Measurements from ENCODE around the gene BTK.

Gene BTK

GRCh38 chrX:101398694-101399093 lies 12.7 kb upstream of the BTK start:
- H3K9me3 ChIP-seq (ENCODE audit: insufficient read depth, low read length) = no peaks in the 10 kb centered on the region
- 0 out of 2 replicates have a peak, but pooled peaks cover under 1% of the 10 kb centered on the region for H3K36me3 ChIP-seq (ENCODE audit: low read length)
- no peak overlapping the region for H3K4me2 ChIP-seq (ENCODE audit: low read depth, low read length, poor library complexity, severe bottlenecking)
- no peaks in the 10 kb centered on the region for H4K20me1 ChIP-seq (ENCODE audit: low read depth, low read length)
- no peak overlapping the region for H3K9ac ChIP-seq (ENCODE audit: low read length)
- H3K4me3 ChIP-seq (ENCODE audit: insufficient read depth, low read length, poor library complexity, severe bottlenecking) = no peak overlapping the region
- no peak overlapping the region for H2AFZ ChIP-seq (ENCODE audit: low read depth, low read length, severe bottlenecking)
- TF ChIP-seq CTCF (IDR thresholded peaks at IDR 0.05; ENCODE audit: insufficient read depth, low read length, poor library complexity, severe bottlenecking) = no peak
- TF ChIP-seq EZH2phosphoT487 (conservative IDR thresholded peaks at IDR 0.05; ENCODE audit: low read length) = no peak
- peaks cover 3% of the 10 kb centered on the region; the same call in 1 of the 2 replicates for H3K79me2 ChIP-seq (ENCODE audit: insufficient read depth, low read length)
- H3F3A ChIP-seq (ENCODE audit: insufficient read depth) = peaks cover 41% of the 10 kb centered on the region
- no peak overlapping the region for H3K27ac ChIP-seq (ENCODE audit: low read depth, low read length)
- H3K27me3 ChIP-seq (ENCODE audit: low read length) = no peaks in the 10 kb centered on the region
- H3K9me2 ChIP-seq (replicated peaks; ENCODE audit: insufficient read depth, low read length) = no peaks in the 10 kb centered on the region

GRCh38 chrX:101397779-101398178 lies 11.8 kb upstream of the BTK start:
- Histone ChIP-seq H3K4me2 (ENCODE audit: low read depth, low read length, poor library complexity, severe bottlenecking) (no peak overlapping the region), H3K27me3 (ENCODE audit: low read length) (no peaks in the 10 kb centered on the region), H3K9me2 (replicated peaks; ENCODE audit: insufficient read depth, low read length) (no peaks in the 10 kb centered on the region), H3K79me2 (ENCODE audit: insufficient read depth, low read length) (peaks cover 4% of the 10 kb centered on the region; the same call in 1 of the 2 replicates), H3K36me3 (ENCODE audit: low read length) (peaks cover 5% of the 10 kb centered on the region; the same call in 1 of the 2 replicates), H3K9me3 (ENCODE audit: insufficient read depth, low read length) (no peaks in the 10 kb centered on the region), H3F3A (ENCODE audit: insufficient read depth) (peaks cover 50% of the 10 kb centered on the region), H3K4me3 (ENCODE audit: insufficient read depth, low read length, poor library complexity, severe bottlenecking) (no peak overlapping the region), H4K20me1 (ENCODE audit: low read depth, low read length) (no peaks in the 10 kb centered on the region), H3K27ac (ENCODE audit: low read depth, low read length) (no peak overlapping the region), H2AFZ (ENCODE audit: low read depth, low read length, severe bottlenecking) (no peak overlapping the region), H3K9ac (ENCODE audit: low read length) (no peak overlapping the region)
- TF ChIP-seq EZH2phosphoT487 (conservative IDR thresholded peaks at IDR 0.05; ENCODE audit: low read length) (no peak), CTCF (IDR thresholded peaks at IDR 0.05; ENCODE audit: insufficient read depth, low read length, poor library complexity, severe bottlenecking) (no peak)

- peaks cover 16% of the 10 kb centered on the region for H3K36me3 ChIP-seq (ENCODE audit: low read length)
- no peak overlapping the region for H2AFZ ChIP-seq (ENCODE audit: low read depth, low read length, severe bottlenecking)
- H3F3A ChIP-seq (ENCODE audit: insufficient read depth) = peaks cover 68% of the 10 kb centered on the region
- H3K9ac ChIP-seq (ENCODE audit: low read length) = no peak overlapping the region
- H3K4me2 ChIP-seq (ENCODE audit: low read depth, low read length, poor library complexity, severe bottlenecking) = no peak overlapping the region
- H3K4me3 ChIP-seq (ENCODE audit: insufficient read depth, low read length, poor library complexity, severe bottlenecking) = no peak overlapping the region
- TF ChIP-seq EZH2phosphoT487 (conservative IDR thresholded peaks at IDR 0.05; ENCODE audit: low read length) (no peak), CTCF (IDR thresholded peaks at IDR 0.05; ENCODE audit: insufficient read depth, low read length, poor library complexity, severe bottlenecking) (no peak)
- no peaks in the 10 kb centered on the region for H3K9me3 ChIP-seq (ENCODE audit: insufficient read depth, low read length)
- no peaks in the 10 kb centered on the region for H3K27me3 ChIP-seq (ENCODE audit: low read length)
- H4K20me1 ChIP-seq (ENCODE audit: low read depth, low read length) = no peaks in the 10 kb centered on the region
- H3K27ac ChIP-seq (ENCODE audit: low read depth, low read length) = no peak overlapping the region
- peaks cover 21% of the 10 kb centered on the region for H3K79me2 ChIP-seq (ENCODE audit: insufficient read depth, low read length)
- H3K9me2 ChIP-seq (replicated peaks; ENCODE audit: insufficient read depth, low read length) = no peaks in the 10 kb centered on the region
Measured at GRCh38 chrX:101395789-101396188, 9.8 kb upstream of the BTK start.

Measured in SU-DHL-6 (cell line).